Neural cell (in vitro differentiated cells): ENCODE results near the gene ITGB3.
A peak's percentile ranks its signal among the peaks of the same experiment; 100 is the strongest.

Experiments used
- RAD21 ChIP-seq: fragments of 450-650 bp; conservative IDR thresholded peaks from 2 replicates; pipeline ENCODE4 v1.6.1; 2014; ENCODE audit warnings: antibody characterized with exemption, mild to moderate bottlenecking, moderate library complexity
- SMC3 ChIP-seq: fragments of 450-650 bp; conservative IDR thresholded peaks from 2 replicates; pipeline ENCODE4 v1.6.1; 2014; ENCODE audit warnings: antibody characterized with exemption, mild to moderate bottlenecking, moderate library complexity; ENCODE audit not compliant: poor library complexity

GRCh38 chr17:47315451-47316266 is 62.0 kb downstream of the ITGB3 start:
- TF ChIP-seq RAD21 = peak; percentile 87
- TF ChIP-seq SMC3 = peak; percentile 86
